HG02884 (cell line): ENCODE results near the gene PLK3.

Source experiments
- ATAC-seq: cut with Tn5 transposase; IDR thresholded peaks from one replicate; pipeline ENCODE4 v1.9.1; 2021; ENCODE audit warnings: mild to moderate bottlenecking, moderate library complexity; ENCODE audit not compliant: unreplicated experiment

PLK3 gene

GRCh38 chr1:44853201-44853600 lies 53.0 kb downstream of the PLK3 start:
- no peak for ATAC-seq

GRCh38 chr1:44854970-44855369 lies 54.8 kb downstream of the PLK3 start:
- no peak for ATAC-seq
